Esophagus squamous epithelium (tissue), 5 donors: ENCODE data around the gene LYAR. TPM values are rescaled to one million over a fixed set of nuclear protein-coding genes. Genes with fewer than 3 reads are reported as not detected.

ENCODE experiments used
- DNase-seq: peaks from one replicate; lab custom pipeline; 2025; lab: John Stamatoyannopoulos, UW
- H3K27ac ChIP-seq, 4 donors: fragments of 200-600 bp; sonication (generic); one replicate each; pipeline ENCODE4 v1.5.1; 2016 to 2019; ENCODE audit warnings: mild to moderate bottlenecking in 1 of 4
- H3K27me3 ChIP-seq, 4 donors: fragments of 200-600 bp; sonication (generic); 1 replicate in 3 of 4; 2 replicates in 1 of 4; pipeline versions ENCODE4 v1.5.1 to v1.6.0; 2017 to 2021; ENCODE audit warnings: antibody characterized with exemption in 1 of 4
- H3K36me3 ChIP-seq, 3 donors: fragments of 200-600 bp; sonication (generic); one replicate each; pipeline ENCODE4 v1.5.1; 2016 to 2019
- H3K4me1 ChIP-seq, 3 donors: fragments of 200-600 bp; sonication (generic); one replicate each; pipeline ENCODE4 v1.5.1; 2017 to 2019
- H3K4me3 ChIP-seq, 4 donors: fragments of 200-600 bp; sonication (generic); 1 replicate in 3 of 4; 2 replicates in 1 of 4; pipeline ENCODE4 v1.5.1; 2016 to 2019; ENCODE audit warnings: mild to moderate bottlenecking in 2 of 4, moderate library complexity in 1 of 4
- H3K9me3 ChIP-seq, 3 donors: fragments of 200-600 bp; sonication (generic); one replicate each; pipeline ENCODE4 v1.5.1; 2016 to 2019
- POLR2A ChIP-seq, 4 donors: fragments of 450-650 bp; IDR thresholded peaks; one replicate each; pipeline ENCODE4 v1.6.1; 2017; ENCODE audit warnings: antibody characterized with exemption in 4 of 4, mild to moderate bottlenecking in 4 of 4, moderate library complexity in 3 of 4
- WGBS, 2 donors: methylation state at CpG; one replicate each; pipeline ENCODE4 v1.1.5; 2018; 5-methylcytosine and 5-hydroxymethylcytosine counted together
- intact Hi-C: fragments of 100-400 bp; cut with DNase I; formaldehyde crosslinking; loops from one replicate; pipeline ENCODE4 v1.15.0; 2022
- total RNA-seq, 4 donors: library from RNA; depleted of rRNA; stranded (reverse); fragments of >200 nt; gene quantifications; one replicate each; pipeline ENCODE4 v1.1.0, GENCODE V29; 2016
- TF ChIP-seq, protein P1 (sequence below), 6 experiments: fragments of 450-650 bp in 4 of 6; fragments of 200-600 bp in 2 of 6; sonication (generic) in 2 of 6; IDR thresholded peaks; one replicate each; pipeline ENCODE4 v1.5.1; 2016 to 2019; ENCODE audit warnings: antibody characterized with exemption in 6 of 6, mild to moderate bottlenecking in 4 of 6, moderate library complexity in 4 of 6
- donor health status: DM: yes; HTN: yes; CAD: no.

The LYAR gene
- total RNA-seq, 4 donors from 2014 or later = 9.1 to 35.7 (median 22.0) TPM

GRCh38 chr4:4328206-4328605 is 38.3 kb upstream of the LYAR start:
- Histone ChIP-seq H3K4me3 (no peak overlapping the region), H3K36me3 (no peaks in the 10 kb centered on the region), H3K27ac (no peak overlapping the region), H3K4me1 (no peaks in the 10 kb centered on the region), H3K27me3 (no peaks in the 10 kb centered on the region), H3K9me3 (no peaks in the 10 kb centered on the region)
- intact Hi-C loops = no loop called here
- DNase-seq = no peak
- TF ChIP-seq, protein P1, sequence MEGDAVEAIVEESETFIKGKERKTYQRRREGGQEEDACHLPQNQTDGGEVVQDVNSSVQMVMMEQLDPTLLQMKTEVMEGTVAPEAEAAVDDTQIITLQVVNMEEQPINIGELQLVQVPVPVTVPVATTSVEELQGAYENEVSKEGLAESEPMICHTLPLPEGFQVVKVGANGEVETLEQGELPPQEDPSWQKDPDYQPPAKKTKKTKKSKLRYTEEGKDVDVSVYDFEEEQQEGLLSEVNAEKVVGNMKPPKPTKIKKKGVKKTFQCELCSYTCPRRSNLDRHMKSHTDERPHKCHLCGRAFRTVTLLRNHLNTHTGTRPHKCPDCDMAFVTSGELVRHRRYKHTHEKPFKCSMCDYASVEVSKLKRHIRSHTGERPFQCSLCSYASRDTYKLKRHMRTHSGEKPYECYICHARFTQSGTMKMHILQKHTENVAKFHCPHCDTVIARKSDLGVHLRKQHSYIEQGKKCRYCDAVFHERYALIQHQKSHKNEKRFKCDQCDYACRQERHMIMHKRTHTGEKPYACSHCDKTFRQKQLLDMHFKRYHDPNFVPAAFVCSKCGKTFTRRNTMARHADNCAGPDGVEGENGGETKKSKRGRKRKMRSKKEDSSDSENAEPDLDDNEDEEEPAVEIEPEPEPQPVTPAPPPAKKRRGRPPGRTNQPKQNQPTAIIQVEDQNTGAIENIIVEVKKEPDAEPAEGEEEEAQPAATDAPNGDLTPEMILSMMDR (IDR thresholded peaks at IDR 0.05) = no peak
- no peak for TF ChIP-seq POLR2A (IDR thresholded peaks at IDR 0.05)
- 92 to 100% methylated on average over 1 of the region's 1 CpG for WGBS, 2 donors

GRCh38 chr4:4327652-4328121 is 37.7 kb upstream of the LYAR start:
- no peaks in the 10 kb centered on the region for H3K27me3 ChIP-seq
- 20 to 40% methylated on average over 3 to 5 of the region's 22 CpGs for WGBS, 2 donors
- no peaks in the 10 kb centered on the region for H3K4me1 ChIP-seq
- peaks cover 0 to 2% (median 0%) of the 10 kb centered on the region in 3 donors for H3K36me3 ChIP-seq
- intact Hi-C loops = no loop called here
- H3K4me3 ChIP-seq = no peak overlapping the region
- no peaks in the 10 kb centered on the region for H3K9me3 ChIP-seq
- no peak for DNase-seq
- H3K27ac ChIP-seq = no peak overlapping the region
- TF ChIP-seq POLR2A (IDR thresholded peaks at IDR 0.05) = no peak
- TF ChIP-seq, protein P1 (IDR thresholded peaks at IDR 0.05) = peak in 1 of 6 experiments; percentile 30

DNA sequence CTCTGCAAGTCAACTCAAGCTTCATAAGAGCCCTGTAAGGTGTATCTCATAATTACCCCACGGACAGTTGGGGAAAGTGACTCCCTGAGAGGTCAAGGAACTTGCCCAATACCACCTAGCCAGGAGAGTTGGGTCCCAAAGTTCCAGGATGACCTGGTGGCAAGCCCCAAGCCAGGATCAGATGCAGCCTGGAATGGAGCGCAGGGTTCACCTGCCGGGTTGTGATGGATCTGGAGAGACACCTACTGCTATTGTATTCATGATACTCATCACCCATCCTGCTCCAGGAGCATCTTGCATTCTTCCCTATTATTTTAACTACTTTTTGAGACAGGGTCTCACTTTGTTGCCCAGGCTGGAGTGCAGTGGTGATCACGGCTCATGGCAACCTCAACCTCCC is 36.2 kb upstream of the LYAR start:
- no peak for DNase-seq
- Histone ChIP-seq H3K4me3 (no peak overlapping the region), H3K9me3 (no peaks in the 10 kb centered on the region), H3K36me3 (peaks cover 0 to 18% (median 10%) of the 10 kb centered on the region in 3 donors), H3K27me3 (no peaks in the 10 kb centered on the region), H3K27ac (no peak overlapping the region), H3K4me1 (no peaks in the 10 kb centered on the region)
- intact Hi-C loops = no loop called here
- 87 to 91% methylated on average over 3 to 4 of the region's 4 CpGs for WGBS, 2 donors
- TF ChIP-seq, protein P1 (IDR thresholded peaks at IDR 0.05) = no peak
- no peak for TF ChIP-seq POLR2A (IDR thresholded peaks at IDR 0.05)

DNA sequence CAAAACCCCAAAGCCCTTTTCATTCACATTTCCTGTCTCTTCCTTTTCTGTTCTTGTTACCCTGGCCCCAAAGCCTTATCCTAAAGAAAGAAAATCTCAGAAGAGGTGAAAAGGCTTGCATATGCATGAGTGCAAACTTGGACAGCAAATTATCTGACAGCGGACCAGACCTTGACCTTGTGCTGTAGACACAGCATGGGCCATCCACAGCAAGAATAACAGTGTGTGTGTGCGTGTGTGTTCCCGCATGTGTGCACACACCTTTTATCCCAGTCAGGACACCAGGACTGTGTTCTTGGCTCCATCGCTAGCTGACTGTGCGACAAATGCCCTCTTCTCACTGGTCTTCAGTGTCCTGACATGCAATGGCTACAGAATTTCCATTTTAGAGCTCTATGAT is 35.4 kb upstream of the LYAR start:
- TF ChIP-seq, protein P1 (IDR thresholded peaks at IDR 0.05) = no peak
- TF ChIP-seq POLR2A (IDR thresholded peaks at IDR 0.05) = no peak

GRCh38 chr4:4323705-4324534 is 34.0 kb upstream of the LYAR start:
- 49 to 54% methylated on average over 8 to 10 of the region's 10 CpGs for WGBS, 2 donors
- no peak for TF ChIP-seq POLR2A (IDR thresholded peaks at IDR 0.05)
- TF ChIP-seq, protein P1 (IDR thresholded peaks at IDR 0.05) = no peak
- no peak for DNase-seq
- intact Hi-C loops = no loop called here
- no peaks in the 10 kb centered on the region for H3K4me1 ChIP-seq
- no peak overlapping the region for H3K27ac ChIP-seq
- H3K9me3 ChIP-seq = no peaks in the 10 kb centered on the region
- no peaks in the 10 kb centered on the region for H3K27me3 ChIP-seq
- peaks cover 0 to 40% (median 21%) of the 10 kb centered on the region in 3 donors for H3K36me3 ChIP-seq
- H3K4me3 ChIP-seq = no peak overlapping the region

More for the DNA sequence above, 35.4 kb upstream of the LYAR start:
- H3K27ac ChIP-seq = no peak overlapping the region
- no peaks in the 10 kb centered on the region for H3K4me1 ChIP-seq
- intact Hi-C loops = no loop called here
- H3K4me3 ChIP-seq = no peak overlapping the region
- no peaks in the 10 kb centered on the region for H3K27me3 ChIP-seq
- no peaks in the 10 kb centered on the region for H3K9me3 ChIP-seq
- no peak for DNase-seq
- peaks cover 0 to 26% (median 18%) of the 10 kb centered on the region in 3 donors for H3K36me3 ChIP-seq
- WGBS, 2 donors = 89 to 97% methylated on average over 3 to 5 of the region's 5 CpGs
